Stomach (tissue), 9 donors: Measurements from ENCODE around the gene AGAP3. TPM values are rescaled to one million over a fixed set of nuclear protein-coding genes. Genes with fewer than 3 reads are reported as not detected.

ENCODE experiments used
- DNase-seq, 2 donors: peaks; one replicate each; pipeline versions ENCODE4 v3.0.0 to v3.0.0-alpha.2; 2013 to 2019
- H3K27ac ChIP-seq, 5 donors: fragments of 200-600 bp in 4 of 5; sonication (generic) in 4 of 5; one replicate each; pipeline ENCODE4 v1.5.1; 2013 to 2019; ENCODE audit warnings: mild to moderate bottlenecking in 1 of 5, moderate library complexity in 1 of 5
- H3K27me3 ChIP-seq, 3 donors: fragments of 200-600 bp; sonication (generic); one replicate each; pipeline ENCODE4 v1.5.1; 2017 to 2019; ENCODE audit warnings: mixed run types in 1 of 3
- H3K36me3 ChIP-seq, 4 donors: fragments of 200-600 bp; sonication (generic); 1 replicate in 3 of 4; 2 replicates in 1 of 4; pipeline ENCODE4 v1.5.1; 2016 to 2019
- H3K4me1 ChIP-seq, 4 donors: fragments of 200-600 bp; sonication (generic); one replicate each; pipeline ENCODE4 v1.5.1; 2016 to 2019
- H3K4me3 ChIP-seq, 4 donors: fragments of 200-600 bp; sonication (generic) in 3 of 4; one replicate each; pipeline ENCODE4 v1.5.1; 2016 to 2019; ENCODE audit warnings: mild to moderate bottlenecking in 1 of 4
- H3K9me3 ChIP-seq, 4 donors: fragments of 200-600 bp; sonication (generic); one replicate each; pipeline ENCODE4 v1.5.1; 2016 to 2019
- EP300 ChIP-seq: sonication (generic); formaldehyde crosslinking; IDR thresholded peaks from one replicate; pipeline ENCODE4 v1.6.1; 2017; ENCODE audit warnings: antibody characterized with exemption
- POLR2A ChIP-seq, 4 donors: fragments of 450-650 bp; IDR thresholded peaks; one replicate each; pipeline ENCODE4 v1.6.1; 2016; ENCODE audit warnings: antibody characterized with exemption in 4 of 4, control low read depth in 2 of 4, mild to moderate bottlenecking in 1 of 4, moderate library complexity in 1 of 4
- POLR2AphosphoS5 ChIP-seq, 3 donors: sonication (generic); formaldehyde crosslinking; IDR thresholded peaks; one replicate each; pipeline ENCODE4 v1.6.1; 2016; ENCODE audit warnings: antibody characterized with exemption in 3 of 3
- WGBS, 5 donors: extraction: QIAGEN DNeasy Blood & Tissue Kit in 3 of 5; methylation state at CpG; one replicate each; pipeline versions ENCODE4 v1.1.5 to v1.1.7; 2013 to 2018; 5-methylcytosine and 5-hydroxymethylcytosine counted together
- intact Hi-C: fragments of 100-400 bp; cut with DNase I; formaldehyde crosslinking; loops from one replicate; pipeline ENCODE4 v1.15.1; 2023; ENCODE audit warnings: low total_unique reads
- polyA plus RNA-seq, 3 donors: library from polyadenylated mRNA; stranded (reverse); fragments of 200-250 nt; gene quantifications; one replicate each; pipeline ENCODE4 v1.2.3, GENCODE V29; 2013
- total RNA-seq, 5 donors: library from RNA; depleted of rRNA; stranded (reverse); fragments of >200 nt; gene quantifications; one replicate each; pipeline versions ENCODE4 v1.1.0 to v1.2.3, GENCODE V29; 2014 to 2016
- TF ChIP-seq, protein P1 (sequence below), 7 experiments: fragments of 450-650 bp in 4 of 7; fragments of 200-600 bp in 3 of 7; sonication (generic) in 3 of 7; IDR thresholded peaks; one replicate each; pipeline ENCODE4 v1.5.1; 2016 to 2019; ENCODE audit warnings: antibody characterized with exemption in 7 of 7, control low read depth in 2 of 7, mild to moderate bottlenecking in 1 of 7
- donor health status: healthy with polysubstance abuse.
- donor health status: Bipolar disorder and iron deficiency.
- donor health status: healthy.

Gene AGAP3
- total and polyA plus RNA-seq, 8 donors: 32.5 to 342 (median 53.3) TPM

DNA sequence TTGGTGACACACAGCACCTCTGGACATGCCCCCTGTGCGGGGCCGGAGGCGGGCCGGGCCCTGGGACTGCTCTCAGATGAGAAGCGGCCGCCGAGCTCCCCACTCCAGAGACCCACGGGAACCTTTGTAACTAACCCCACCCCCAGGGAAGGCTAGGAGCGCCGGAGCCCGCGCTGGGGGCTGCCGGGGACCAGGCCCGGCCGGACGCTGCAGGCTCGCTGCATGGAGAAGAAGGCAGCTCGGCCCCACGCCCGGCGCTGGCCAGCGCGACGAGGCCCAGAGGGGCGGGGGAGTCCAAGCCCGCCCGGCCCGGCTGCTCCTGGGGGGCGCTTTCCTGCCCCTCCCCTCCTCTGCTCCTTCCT lies 36.5 kb downstream of the AGAP3 start:
- Histone ChIP-seq H3K36me3 (peaks cover 50 to 90% (median 82%) of the 10 kb centered on the region in 4 donors), H3K4me1 (peaks cover 14 to 32% (median 24%) of the 10 kb centered on the region in 4 donors), H3K9me3 (no peaks in the 10 kb centered on the region), H3K4me3 (no peak overlapping the region), H3K27me3 (no peaks in the 10 kb centered on the region), H3K27ac (no peak overlapping the region)
- no peak for TF ChIP-seq POLR2A (IDR thresholded peaks at IDR 0.05)
- TF ChIP-seq POLR2AphosphoS5 (IDR thresholded peaks at IDR 0.05): no peak
- TF ChIP-seq, protein P1, sequence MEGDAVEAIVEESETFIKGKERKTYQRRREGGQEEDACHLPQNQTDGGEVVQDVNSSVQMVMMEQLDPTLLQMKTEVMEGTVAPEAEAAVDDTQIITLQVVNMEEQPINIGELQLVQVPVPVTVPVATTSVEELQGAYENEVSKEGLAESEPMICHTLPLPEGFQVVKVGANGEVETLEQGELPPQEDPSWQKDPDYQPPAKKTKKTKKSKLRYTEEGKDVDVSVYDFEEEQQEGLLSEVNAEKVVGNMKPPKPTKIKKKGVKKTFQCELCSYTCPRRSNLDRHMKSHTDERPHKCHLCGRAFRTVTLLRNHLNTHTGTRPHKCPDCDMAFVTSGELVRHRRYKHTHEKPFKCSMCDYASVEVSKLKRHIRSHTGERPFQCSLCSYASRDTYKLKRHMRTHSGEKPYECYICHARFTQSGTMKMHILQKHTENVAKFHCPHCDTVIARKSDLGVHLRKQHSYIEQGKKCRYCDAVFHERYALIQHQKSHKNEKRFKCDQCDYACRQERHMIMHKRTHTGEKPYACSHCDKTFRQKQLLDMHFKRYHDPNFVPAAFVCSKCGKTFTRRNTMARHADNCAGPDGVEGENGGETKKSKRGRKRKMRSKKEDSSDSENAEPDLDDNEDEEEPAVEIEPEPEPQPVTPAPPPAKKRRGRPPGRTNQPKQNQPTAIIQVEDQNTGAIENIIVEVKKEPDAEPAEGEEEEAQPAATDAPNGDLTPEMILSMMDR (IDR thresholded peaks at IDR 0.05): no peak
- no peak for TF ChIP-seq EP300
- DNase-seq: no peak
- intact Hi-C loops: no loop called here
- WGBS, 5 donors: 83 to 93% (median 93%) methylated on average over 12 to 29 of the region's 29 CpGs

DNA sequence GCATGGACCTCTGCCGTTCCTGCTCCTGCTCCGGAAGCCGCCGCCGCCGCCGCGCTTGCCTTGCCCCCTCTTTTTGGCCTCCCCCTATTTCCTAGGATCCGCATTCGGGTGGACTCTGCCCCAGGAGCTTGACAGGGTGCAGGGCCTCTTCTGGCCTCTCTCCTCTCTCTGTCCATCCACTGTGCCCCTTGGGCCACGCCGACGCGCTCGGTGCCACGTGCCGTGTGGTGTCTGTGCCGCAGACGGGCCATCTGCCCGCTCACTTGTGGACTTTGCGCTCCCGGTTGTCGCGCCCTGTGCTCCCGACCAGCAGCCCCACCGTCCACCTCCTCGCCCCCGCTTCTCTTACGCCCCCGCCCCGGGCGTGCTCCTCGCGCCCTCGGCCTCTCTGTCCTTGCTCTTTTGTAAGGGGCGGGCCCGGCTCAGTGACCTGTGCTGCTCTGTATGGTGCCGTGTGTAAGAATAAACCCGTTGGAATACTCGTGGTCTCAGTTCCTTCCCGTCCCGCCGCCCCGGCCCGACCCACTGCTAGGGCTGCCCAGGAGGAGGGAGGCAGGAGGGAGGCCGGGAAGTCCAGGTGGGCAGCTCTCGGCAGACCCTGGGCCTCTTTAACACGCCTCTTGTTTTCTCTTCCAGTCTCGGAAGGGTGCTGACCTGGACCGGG lies 37.0 kb downstream of the AGAP3 start:
- 89 to 92% (median 91%) methylated on average over 43 to 50 of the region's 50 CpGs for WGBS, 5 donors
- Histone ChIP-seq H3K4me3 (no peak overlapping the region), H3K27me3 (no peaks in the 10 kb centered on the region), H3K9me3 (no peaks in the 10 kb centered on the region), H3K4me1 (peaks cover 14 to 32% (median 24%) of the 10 kb centered on the region in 4 donors), H3K27ac (no peak overlapping the region), H3K36me3 (peaks cover 47 to 90% (median 82%) of the 10 kb centered on the region in 4 donors)
- intact Hi-C loops: no loop called here
- no peak for DNase-seq
- TF ChIP-seq POLR2AphosphoS5 (IDR thresholded peaks at IDR 0.05): no peak
- no peak for TF ChIP-seq EP300
- TF ChIP-seq POLR2A (IDR thresholded peaks at IDR 0.05): no peak
- TF ChIP-seq, protein P1 (IDR thresholded peaks at IDR 0.05): no peak

DNA sequence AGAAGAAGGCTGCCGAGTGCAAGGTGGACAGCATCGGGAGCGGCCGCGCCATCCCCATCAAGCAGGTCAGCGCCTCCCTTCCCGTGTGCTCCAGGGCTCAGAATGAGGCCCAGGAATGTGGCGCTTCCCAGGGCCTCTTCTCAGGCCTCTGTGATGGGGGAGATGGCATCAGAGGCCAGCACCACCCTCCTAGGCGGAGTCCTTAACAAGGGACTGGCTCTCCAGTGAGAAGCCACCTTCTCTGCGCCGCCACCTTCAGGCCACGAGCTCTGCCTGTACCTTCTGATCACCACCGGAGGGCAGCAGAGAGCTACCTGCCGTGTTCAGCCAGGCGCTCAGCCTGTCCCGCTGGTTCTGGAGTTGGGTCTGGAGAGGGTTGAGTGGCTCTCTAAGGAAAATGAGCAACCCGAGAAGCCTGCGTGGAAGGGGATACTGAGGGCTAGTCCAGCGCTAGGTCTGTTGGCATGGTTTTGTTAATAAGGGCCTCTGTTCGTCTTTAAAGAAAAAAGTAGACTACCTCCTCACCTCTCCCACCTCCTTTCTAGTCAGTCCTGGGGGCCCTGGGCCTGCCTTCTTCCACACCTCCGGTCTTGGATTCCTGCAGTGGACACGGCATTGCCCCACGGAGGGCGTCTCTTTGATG lies 37.7 kb downstream of the AGAP3 start:
- no peak for TF ChIP-seq EP300
- TF ChIP-seq, protein P1 (IDR thresholded peaks at IDR 0.05): peak in 5 of 7 experiments; percentile 93 to 98 (median 95)
- peak in 2 of 3 donors; percentile 41 to 73 for TF ChIP-seq POLR2AphosphoS5 (IDR thresholded peaks at IDR 0.05)
- 33 to 51% (median 41%) methylated on average over 20 to 24 of the region's 24 CpGs for WGBS, 5 donors
- intact Hi-C loops: no loop called here

DNA sequence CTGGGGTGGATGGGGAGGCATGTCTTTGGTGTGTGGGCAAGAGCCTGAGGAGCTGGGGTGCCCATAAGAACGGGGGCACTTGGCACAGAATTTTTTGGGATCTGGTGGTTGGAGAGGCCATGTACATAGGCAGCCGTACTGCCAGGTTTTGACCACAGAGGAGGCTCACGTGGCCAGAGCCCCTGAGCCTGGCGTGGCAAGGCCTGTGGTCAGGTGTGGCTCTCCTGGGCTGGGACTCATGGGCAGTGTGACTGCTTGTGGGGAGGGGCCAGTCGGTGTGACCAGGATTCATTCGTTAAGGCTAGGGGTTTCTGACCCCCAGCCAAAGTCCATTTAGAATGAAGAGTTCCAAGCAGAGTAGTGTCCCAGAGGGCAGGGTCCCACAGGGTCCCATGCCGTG lies 38.2 kb downstream of the AGAP3 start:
- DNase-seq: no peak
- intact Hi-C loops: no loop called here
- peaks cover 47 to 90% (median 82%) of the 10 kb centered on the region in 4 donors for H3K36me3 ChIP-seq
- no peak overlapping the region for H3K27ac ChIP-seq
- WGBS, 5 donors: 86 to 89% (median 87%) methylated on average over 1 to 7 of the region's 7 CpGs
- H3K4me1 ChIP-seq: peaks cover 14 to 32% (median 24%) of the 10 kb centered on the region in 4 donors
- H3K27me3 ChIP-seq: no peaks in the 10 kb centered on the region
- H3K4me3 ChIP-seq: no peak overlapping the region
- no peaks in the 10 kb centered on the region for H3K9me3 ChIP-seq
- TF ChIP-seq, protein P1 (IDR thresholded peaks at IDR 0.05): no peak
- TF ChIP-seq POLR2A (IDR thresholded peaks at IDR 0.05): no peak
- no peak for TF ChIP-seq EP300
- no peak for TF ChIP-seq POLR2AphosphoS5 (IDR thresholded peaks at IDR 0.05)

More for the DNA sequence above, 37.7 kb downstream of the AGAP3 start:
- peak; percentile 90 to 95 for DNase-seq
- Histone ChIP-seq H3K9me3 (no peaks in the 10 kb centered on the region), H3K27me3 (no peaks in the 10 kb centered on the region), H3K27ac (no peak overlapping the region), H3K36me3 (peaks cover 47 to 90% (median 82%) of the 10 kb centered on the region in 4 donors), H3K4me1 (peaks cover 14 to 32% (median 24%) of the 10 kb centered on the region in 4 donors), H3K4me3 (no peak overlapping the region)
